Ovary (tissue), 3 donors: Measurements from ENCODE around the gene SH3GL1.

Experiments
- CTCF ChIP-seq, 3 donors: fragments of 450-650 bp in 2 of 3; fragments of 200-600 bp in 1 of 3; IDR thresholded peaks; one replicate each; pipeline versions ENCODE4 v1.5.1 to v1.8.0; 2016 to 2022; ENCODE audit warnings: antibody characterized with exemption in 3 of 3, mild to moderate bottlenecking in 1 of 3
- EP300 ChIP-seq: sonication (generic); formaldehyde crosslinking; IDR thresholded peaks from one replicate; pipeline ENCODE4 v1.6.1; 2017; ENCODE audit warnings: antibody characterized with exemption
- donor health status: DM: no; HTN: no; CAD: no.

GRCh38 chr19:4396949-4397783 is 3.2 kb downstream of the SH3GL1 start:
- no peak for TF ChIP-seq EP300
- no peak for TF ChIP-seq CTCF (IDR thresholded peaks at IDR 0.05)
